NCI-H69 (cell line): ENCODE measurements around the gene TAS2R40.

ENCODE experiments used
- DNase-seq: peaks from one replicate; lab custom pipeline; 2025; lab: John Stamatoyannopoulos, UW

Gene TAS2R40

GRCh38 chr7:143223784-143224183, 1.9 kb downstream of the TAS2R40 start:
- DNase-seq: no peak

- no peak for DNase-seq
Observed at GRCh38 chr7:143225047-143225446, 3.2 kb downstream of the TAS2R40 start.

- DNase-seq: no peak
Observed at GRCh38 chr7:143227806-143228205, 6.0 kb downstream of the TAS2R40 start.

GRCh38 chr7:143229054-143229790, 7.4 kb downstream of the TAS2R40 start:
- DNase-seq: peak; percentile 81

- DNase-seq: no peak
Observed at GRCh38 chr7:143230602-143231457, 9.0 kb downstream of the TAS2R40 start.

GRCh38 chr7:143233816-143234532, 12.1 kb downstream of the TAS2R40 start:
- DNase-seq: no peak

- DNase-seq: no peak
Observed at GRCh38 chr7:143234533-143234875, 12.7 kb downstream of the TAS2R40 start.

- DNase-seq: no peak
Observed at GRCh38 chr7:143235561-143235960, 13.7 kb downstream of the TAS2R40 start.

- DNase-seq: no peak
Observed at GRCh38 chr7:143236408-143236990, 14.7 kb downstream of the TAS2R40 start.

- no peak for DNase-seq
Observed at GRCh38 chr7:143237366-143237765, 15.5 kb downstream of the TAS2R40 start.

- DNase-seq: peak; percentile 13
Observed at GRCh38 chr7:143238289-143238980, 16.6 kb downstream of the TAS2R40 start.

GRCh38 chr7:143239813-143240212, 18.0 kb downstream of the TAS2R40 start:
- DNase-seq: no peak

GRCh38 chr7:143240291-143241168, 18.7 kb downstream of the TAS2R40 start:
- DNase-seq: peak; percentile 78

GRCh38 chr7:143242306-143242705, 20.5 kb downstream of the TAS2R40 start:
- no peak for DNase-seq

GRCh38 chr7:143243111-143243510, 21.3 kb downstream of the TAS2R40 start:
- DNase-seq: no peak

- DNase-seq: no peak
Observed at GRCh38 chr7:143243614-143244013, 21.8 kb downstream of the TAS2R40 start.

- no peak for DNase-seq
Observed at GRCh38 chr7:143244321-143244720, 22.5 kb downstream of the TAS2R40 start.

- DNase-seq: no peak
Observed at GRCh38 chr7:143245123-143245522, 23.3 kb downstream of the TAS2R40 start.

- no peak for DNase-seq
Observed at GRCh38 chr7:143247372-143247771, 25.5 kb downstream of the TAS2R40 start.

- DNase-seq: no peak
Observed at GRCh38 chr7:143248761-143249354, 27.0 kb downstream of the TAS2R40 start.
